Activated B cell treated with CpG ODN at 0.5 μM for 24 hours (primary cell): Measurements from ENCODE around the gene IL20. TPM values are rescaled to one million over a fixed set of nuclear protein-coding genes. Genes with fewer than 3 reads are reported as not detected.

Experiments
- ATAC-seq: fragments of 200-7000 bp; cut with Tn5 transposase; one replicate; pipeline ENCODE4 v1.10.0; 2021; ENCODE audit warnings: low read depth, mild to moderate bottlenecking, moderate library complexity
- CTCF ChIA-PET: fragments of 350-600 bp; sonication (Branson Sonifier 250); formaldehyde crosslinking; loops from one replicate; lab custom pipeline; 2021; ENCODE audit warnings: antibody characterized with exemption; lab: Charles Lee
- POLR2A ChIA-PET: fragments of 350-600 bp; sonication (Branson Sonifier 250); formaldehyde crosslinking; loops from one replicate; lab custom pipeline; 2021; ENCODE audit warnings: antibody characterized with exemption; lab: Charles Lee
- DNase-seq: peaks from one replicate; pipeline ENCODE4 v3.0.0; 2022
- H3K27ac Mint-ChIP-seq: one replicate; pipeline ENCODE4 v1.8.0; 2020; ENCODE audit warnings: mixed read lengths
- H3K27me3 Mint-ChIP-seq: one replicate; pipeline ENCODE4 v1.8.0; 2021; ENCODE audit warnings: mixed read lengths
- H3K36me3 Mint-ChIP-seq: one replicate; pipeline ENCODE4 v1.8.0; 2021; ENCODE audit warnings: low read depth, mixed read lengths
- H3K4me1 Mint-ChIP-seq: one replicate; pipeline ENCODE4 v1.8.0; 2021; ENCODE audit warnings: mixed read lengths
- H3K4me3 Mint-ChIP-seq: one replicate; pipeline ENCODE4 v1.8.0; 2020; ENCODE audit warnings: mild to moderate bottlenecking, mixed read lengths
- H3K9me3 Mint-ChIP-seq: one replicate; pipeline ENCODE4 v1.8.0; 2020; ENCODE audit warnings: mixed read lengths
- CTCF ChIP-seq: fragments of 200-600 bp; IDR thresholded peaks from one replicate; pipeline ENCODE4 v1.8.0; 2022; ENCODE audit warnings: antibody characterized with exemption, mild to moderate bottlenecking
- intact Hi-C: fragments of 100-400 bp; cut with micrococcal nuclease; formaldehyde crosslinking; loops from one replicate; pipeline ENCODE4 v1.15.1; 2024
- total RNA-seq: library from RNA; stranded (reverse); gene quantifications from 2 replicates; pipeline ENCODE4 v1.2.3, GENCODE V29; 2022

IL20 gene
- total RNA-seq, 1 donor from 2014 or later: not detected

DNA sequence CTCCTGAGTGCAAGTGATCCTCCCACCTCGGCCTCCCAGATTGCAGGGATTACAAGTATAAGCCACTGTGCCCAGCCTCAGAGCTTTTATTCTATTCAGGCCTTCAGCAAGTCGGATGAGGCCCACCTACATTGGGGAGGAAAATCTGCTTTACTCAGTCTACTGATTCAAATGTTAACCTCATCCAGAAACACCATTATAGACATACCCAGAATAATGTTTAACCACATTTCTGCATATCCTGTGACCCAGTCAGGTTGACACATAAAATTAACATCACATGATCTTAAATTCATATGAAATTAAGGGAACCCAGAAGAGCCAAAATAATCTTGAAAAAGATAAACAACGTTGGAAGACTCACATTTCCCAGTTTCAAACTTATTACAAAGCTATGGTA is 14.9 kb downstream of the IL20 start:
- H3K27me3 Mint-ChIP-seq: peaks cover under 1% of the 10 kb centered on the region
- POLR2A ChIA-PET: interaction anchor here (0.5 kb wide), 1 partner anchor 104 kb away, joined by 4 read pairs; no protein-coding TSS in a partner anchor
- no peak overlapping the region for H3K4me3 Mint-ChIP-seq
- H3K4me1 Mint-ChIP-seq: no peaks in the 10 kb centered on the region
- no peak for TF ChIP-seq CTCF
- intact Hi-C loops: no loop called here
- H3K36me3 Mint-ChIP-seq: peaks cover 5% of the 10 kb centered on the region
- CTCF ChIA-PET: interaction anchor here (1.2 kb wide), 1 partner anchor 53 kb away, joined by 3 read pairs; no protein-coding TSS in a partner anchor
- ATAC-seq: no peak
- H3K27ac Mint-ChIP-seq: no peak overlapping the region
- DNase-seq: no peak
- peaks cover 19% of the 10 kb centered on the region for H3K9me3 Mint-ChIP-seq

GRCh38 chr1:206882555-206882954 is 17.1 kb downstream of the IL20 start:
- no peaks in the 10 kb centered on the region for H3K4me1 Mint-ChIP-seq
- H3K36me3 Mint-ChIP-seq: peaks cover 5% of the 10 kb centered on the region
- H3K27me3 Mint-ChIP-seq: peaks cover 3% of the 10 kb centered on the region
- H3K4me3 Mint-ChIP-seq: no peak overlapping the region
- TF ChIP-seq CTCF: no peak
- ChIA-PET CTCF (interaction anchor here (0.6 kb wide), 1 partner anchor 66 kb away, joined by 3 read pairs; no protein-coding TSS in a partner anchor), POLR2A (no interaction called here)
- DNase-seq (no peak), ATAC-seq (no peak)
- no peak overlapping the region for H3K27ac Mint-ChIP-seq
- peaks cover 12% of the 10 kb centered on the region for H3K9me3 Mint-ChIP-seq
- intact Hi-C loops: no loop called here

DNA sequence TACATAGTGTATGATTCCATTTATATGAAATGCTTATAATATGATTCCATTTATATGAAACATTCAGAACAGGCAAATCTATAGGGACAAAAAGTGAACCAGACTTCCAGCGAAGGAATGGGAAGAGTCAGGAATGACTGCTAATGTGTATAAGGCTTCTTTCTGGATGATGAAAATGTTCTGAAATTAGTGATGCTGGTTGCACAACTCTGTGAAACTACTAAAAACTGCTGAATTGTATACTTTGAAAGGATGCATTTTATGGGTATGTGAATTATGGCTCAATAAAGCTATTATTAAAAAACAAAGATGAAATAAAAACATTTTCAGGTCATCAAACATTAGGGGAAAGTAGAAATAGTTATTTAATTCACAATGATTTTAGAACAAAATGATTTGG is 17.7 kb downstream of the IL20 start:
- intact Hi-C loops: no loop called here
- ChIA-PET CTCF (interaction anchor here (0.6 kb wide), 2 partner anchors 11 to 66 kb away, joined by 3 read pairs; no protein-coding TSS in a partner anchor), POLR2A (no interaction called here)
- Mint-ChIP-seq H3K27me3 (peaks cover 3% of the 10 kb centered on the region), H3K4me1 (no peaks in the 10 kb centered on the region), H3K36me3 (peaks cover 5% of the 10 kb centered on the region), H3K9me3 (peaks cover 11% of the 10 kb centered on the region), H3K27ac (no peak overlapping the region), H3K4me3 (no peak overlapping the region)
- no peak for TF ChIP-seq CTCF
- DNase-seq: no peak
- ATAC-seq: no peak

- ATAC-seq: no peak
- CTCF ChIA-PET: interaction anchor here (0.6 to 1.0 kb wide), 3 partner anchors 11 to 48 kb away, joined by 3 to 4 read pairs (median 3); no protein-coding TSS in a partner anchor
Observed at GRCh38 chr1:206883876-206884275, 18.5 kb downstream of the IL20 start.

More at GRCh38 chr1:206883876-206884275, 18.5 kb downstream of the IL20 start:
- no peak overlapping the region for H3K4me3 Mint-ChIP-seq
- H3K36me3 Mint-ChIP-seq: peaks cover 3% of the 10 kb centered on the region
- TF ChIP-seq CTCF: no peak
- H3K9me3 Mint-ChIP-seq: peaks cover 6% of the 10 kb centered on the region
- intact Hi-C loops: no loop called here
- peaks cover 3% of the 10 kb centered on the region for H3K27me3 Mint-ChIP-seq
- no peak for DNase-seq
- H3K27ac Mint-ChIP-seq: no peak overlapping the region
- POLR2A ChIA-PET: no interaction called here
- no peaks in the 10 kb centered on the region for H3K4me1 Mint-ChIP-seq
